Measurements from ENCODE around the gene ATP6V1G2. TPM values are rescaled to one million over a fixed set of nuclear protein-coding genes. Genes with fewer than 3 reads are reported as not detected.

ATP6V1G2 gene
- polyA plus RNA-seq, 3 donors: 5.7 to 7.5 (median 7.3) TPM

- DNase-seq (ENCODE audit: low read depth in 3 of 3, low spot score in 2 of 3): no peak
Observed at GRCh38 chr6:31576897-31577578, 30.6 kb upstream of the ATP6V1G2 start.

- no peak for DNase-seq (ENCODE audit: low read depth in 3 of 3, low spot score in 2 of 3)
Observed at GRCh38 chr6:31575952-31576685, 29.7 kb upstream of the ATP6V1G2 start.

GRCh38 chr6:31575335-31575901 is 29.0 kb upstream of the ATP6V1G2 start, which contains the start of gene TNF:
TNF (plus strand) TSS chr6:31575565; CDS start chr6:31575742, 177 bp downstream.
- DNase-seq (ENCODE audit: low read depth in 3 of 3, low spot score in 2 of 3): no peak

GRCh38 chr6:31574106-31575061 is 28.0 kb upstream of the ATP6V1G2 start:
- no peak for DNase-seq (ENCODE audit: low read depth in 3 of 3, low spot score in 2 of 3)

GRCh38 chr6:31573239-31574105 is 27.1 kb upstream of the ATP6V1G2 start:
- DNase-seq (ENCODE audit: low read depth in 3 of 3, low spot score in 2 of 3): no peak

GRCh38 chr6:31572041-31572911 is 25.9 kb upstream of the ATP6V1G2 start, which contains the start of gene LTA:
LTA (plus strand) TSS chr6:31572289; CDS start chr6:31572743, 454 bp downstream.
- DNase-seq (ENCODE audit: low read depth in 3 of 3, low spot score in 2 of 3): no peak

- DNase-seq (ENCODE audit: low read depth in 3 of 3, low spot score in 2 of 3): no peak
Observed at GRCh38 chr6:31569861-31570536, 23.6 kb upstream of the ATP6V1G2 start.

GRCh38 chr6:31568537-31568961 is 22.1 kb upstream of the ATP6V1G2 start:
- no peak for DNase-seq (ENCODE audit: low read depth in 3 of 3, low spot score in 2 of 3)

GRCh38 chr6:31567531-31568370 is 21.3 kb upstream of the ATP6V1G2 start:
- DNase-seq (ENCODE audit: low read depth in 3 of 3, low spot score in 2 of 3): no peak

GRCh38 chr6:31560697-31561058 is 14.3 kb upstream of the ATP6V1G2 start:
- DNase-seq (ENCODE audit: low read depth in 3 of 3, low spot score in 2 of 3): no peak

- DNase-seq (ENCODE audit: low read depth in 3 of 3, low spot score in 2 of 3): no peak
Observed at GRCh38 chr6:31559958-31560696, 13.7 kb upstream of the ATP6V1G2 start.

GRCh38 chr6:31559606-31559957 is 13.2 kb upstream of the ATP6V1G2 start:
- DNase-seq (ENCODE audit: low read depth in 3 of 3, low spot score in 2 of 3): no peak

GRCh38 chr6:31558631-31559500 is 12.5 kb upstream of the ATP6V1G2 start:
- no peak for DNase-seq (ENCODE audit: low read depth in 3 of 3, low spot score in 2 of 3)

GRCh38 chr6:31558318-31558625 is 11.9 kb upstream of the ATP6V1G2 start:
- no peak for DNase-seq (ENCODE audit: low read depth in 3 of 3, low spot score in 2 of 3)

- DNase-seq (ENCODE audit: low read depth in 3 of 3, low spot score in 2 of 3): no peak
Observed at GRCh38 chr6:31557443-31558317, 11.3 kb upstream of the ATP6V1G2 start.
